IMR-90 (cell line): ENCODE results near the gene IKBKE. TPM values are rescaled to one million over a fixed set of nuclear protein-coding genes. Genes with fewer than 3 reads are reported as not detected.

Source experiments
- ATAC-seq: fragments of 200-7000 bp; cut with Tn5 transposase; 2 replicates; pipeline ENCODE4 v1.9.1; 2020; ENCODE audit warnings: low read depth, mild to moderate bottlenecking, moderate library complexity
- Bru-seq: library from RNA; stranded (reverse); fragments of 400-500 nt; gene quantifications from one replicate; lab custom pipeline; 2021; lab: Mats Ljungman, UMichigan
- BruChase-seq, 2 experiments: library from RNA; stranded (reverse); fragments of 400-500 nt; gene quantifications; one replicate each; lab custom pipeline; 2021; lab: Mats Ljungman, UMichigan
- BruUV-seq: library from RNA; stranded (reverse); fragments of 400-500 nt; replicated peaks from 2 replicates; lab custom pipeline; 2021; lab: Mats Ljungman, UMichigan
- CTCF ChIA-PET: fragments of 300-600 bp; formaldehyde crosslinking; extraction: SDS; loops from one replicate; lab custom pipeline; 2021; ENCODE audit warnings: antibody characterized with exemption; lab: Yijun Ruan, JAX
- POLR2A ChIA-PET: fragments of 300-600 bp; sonication (Branson Sonifier 250); formaldehyde crosslinking; loops from one replicate; lab custom pipeline; 2022; ENCODE audit warnings: antibody characterized with exemption; ENCODE audit not compliant: unreplicated experiment; lab: Charles Lee
- DNase-seq: peaks from one replicate; pipeline ENCODE4 v3.0.0; 2013
- H2AFZ ChIP-seq: replicated peaks from 2 replicates; pipeline ENCODE3; 2013; ENCODE audit warnings: low read length, mild to moderate bottlenecking; ENCODE audit not compliant: poor library complexity
- H2AK5ac ChIP-seq: 2 replicates; pipeline ENCODE4 v1.6.1; 2013; ENCODE audit warnings: low read depth, low read length, inconsistent platforms
- H2AK9ac ChIP-seq: replicated peaks from 2 replicates; pipeline ENCODE3; 2013; ENCODE audit warnings: mild to moderate bottlenecking, low read depth, low read length, moderate library complexity; ENCODE audit not compliant: poor library complexity
- H2BK120ac ChIP-seq: 2 replicates; pipeline ENCODE4 v1.6.1; 2013; ENCODE audit warnings: low read depth, low read length, inconsistent platforms
- H2BK15ac ChIP-seq: 3 replicates; pipeline ENCODE4 v1.6.1; 2013; ENCODE audit warnings: low read depth, low read length, inconsistent platforms
- H2BK20ac ChIP-seq: 2 replicates; pipeline ENCODE4 v1.6.1; 2013; ENCODE audit warnings: low read depth, mild to moderate bottlenecking, inconsistent platforms, low read length, moderate library complexity
- H2BK5ac ChIP-seq: 2 replicates; pipeline ENCODE4 v1.6.1; 2013; ENCODE audit warnings: mild to moderate bottlenecking, low read depth, low read length, inconsistent platforms; ENCODE audit not compliant: poor library complexity, severe bottlenecking
- H3K14ac ChIP-seq: replicated peaks from 2 replicates; pipeline ENCODE4 v1.6.1; 2013; ENCODE audit warnings: low read depth, low read length, inconsistent platforms
- H3K18ac ChIP-seq: 2 replicates; pipeline ENCODE4 v1.6.1; 2013; ENCODE audit warnings: low read depth, low read length, control low read depth
- H3K23ac ChIP-seq: 2 replicates; pipeline ENCODE4 v1.6.1; 2013; ENCODE audit warnings: low read depth, low read length, inconsistent platforms
- H3K27ac ChIP-seq: 2 replicates; pipeline ENCODE4 v1.5.1; 2013; ENCODE audit warnings: mild to moderate bottlenecking, control low read depth, low read length; ENCODE audit not compliant: insufficient read depth
- H3K27me3 ChIP-seq: 2 replicates; pipeline ENCODE4 v1.6.1; 2013; ENCODE audit warnings: low read length; ENCODE audit not compliant: control insufficient read depth, insufficient read depth
- H3K36me3 ChIP-seq: 2 replicates; pipeline ENCODE4 v1.6.1; 2013; ENCODE audit warnings: low read length, mixed read lengths; ENCODE audit not compliant: control insufficient read depth, insufficient read depth
- H3K4ac ChIP-seq: 2 replicates; pipeline ENCODE4 v1.6.1; 2013; ENCODE audit warnings: low read depth, low read length, inconsistent platforms
- H3K4me1 ChIP-seq: 2 replicates; pipeline ENCODE4 v1.6.1; 2013; ENCODE audit warnings: low read length, mixed read lengths; ENCODE audit not compliant: control insufficient read depth, insufficient read depth
- H3K4me2 ChIP-seq: 2 replicates; pipeline ENCODE4 v1.6.1; 2013; ENCODE audit warnings: low read depth, mild to moderate bottlenecking, control low read depth, low read length, moderate library complexity
- H3K4me3 ChIP-seq: 2 replicates; pipeline ENCODE4 v1.5.1; 2013; ENCODE audit warnings: low read depth, mild to moderate bottlenecking, control low read depth, low read length, moderate library complexity; ENCODE audit not compliant: insufficient read depth
- H3K56ac ChIP-seq: 2 replicates; pipeline ENCODE4 v1.6.1; 2013; ENCODE audit warnings: low read length, inconsistent platforms; ENCODE audit not compliant: insufficient read depth; ENCODE audit errors: extremely low read depth
- H3K79me1 ChIP-seq, 2 experiments: 2 replicates each; pipeline ENCODE4 v1.6.1; 2013; ENCODE audit warnings: low read length in 2 of 2, inconsistent platforms in 1 of 2, low read depth in 1 of 2
- H3K9ac ChIP-seq: 2 replicates; pipeline ENCODE4 v1.6.1; 2013; ENCODE audit warnings: low read depth, low read length, control low read depth
- H3K9me1 ChIP-seq: 2 replicates; pipeline ENCODE4 v1.6.1; 2013; ENCODE audit warnings: low read length, inconsistent platforms; ENCODE audit not compliant: insufficient read depth
- H3K9me3 ChIP-seq: 2 replicates; pipeline ENCODE4 v1.6.1; 2013; ENCODE audit warnings: low read length; ENCODE audit not compliant: control insufficient read depth, insufficient read depth
- H4K20me1 ChIP-seq: 2 replicates; pipeline ENCODE4 v1.6.1; 2013; ENCODE audit warnings: low read length, inconsistent platforms; ENCODE audit not compliant: insufficient read depth
- H4K5ac ChIP-seq: 2 replicates; pipeline ENCODE4 v1.6.1; 2013; ENCODE audit warnings: mild to moderate bottlenecking, low read depth, low read length, control low read depth
- H4K8ac ChIP-seq, 2 experiments: 2 replicates each; pipeline ENCODE4 v1.6.1; 2013; ENCODE audit warnings: low read depth in 2 of 2, low read length in 2 of 2, control low read depth in 1 of 2, inconsistent platforms in 1 of 2
- H4K91ac ChIP-seq: 2 replicates; pipeline ENCODE4 v1.6.1; 2013; ENCODE audit warnings: low read depth, low read length, inconsistent platforms; ENCODE audit not compliant: insufficient read depth
- BHLHE40 ChIP-seq: fragments of 150-350 bp; IDR thresholded peaks from 2 replicates; pipeline ENCODE4 v1.6.1; 2016; ENCODE audit warnings: mild to moderate bottlenecking, low read depth, low read length
- CEBPB ChIP-seq: IDR thresholded peaks from 2 replicates; pipeline ENCODE4 v1.6.1; 2012; ENCODE audit warnings: low read depth, low read length, improper control_type of control experiment
- CTCF ChIP-seq: conservative IDR thresholded peaks from 2 replicates; pipeline ENCODE4 v1.5.1; 2012; ENCODE audit warnings: mild to moderate bottlenecking, low read depth, low read length, improper control_type of control experiment
- ELK1 ChIP-seq: fragments of 150-350 bp; IDR thresholded peaks from 2 replicates; pipeline ENCODE4 v1.6.1; 2016; ENCODE audit warnings: low read depth, mild to moderate bottlenecking, low read length, moderate library complexity, borderline replicate concordance
- MAFK ChIP-seq: IDR thresholded peaks from 2 replicates; pipeline ENCODE4 v1.6.1; 2012; ENCODE audit warnings: low read depth, low read length, improper control_type of control experiment
- MAZ ChIP-seq: IDR thresholded peaks from 2 replicates; pipeline ENCODE4 v1.6.1; 2012; ENCODE audit warnings: low read depth, mild to moderate bottlenecking, low read length, improper control_type of control experiment, moderate library complexity, borderline replicate concordance
- MXI1 ChIP-seq: IDR thresholded peaks from 2 replicates; pipeline ENCODE4 v1.6.1; 2012; ENCODE audit warnings: low read depth, mild to moderate bottlenecking, low read length, moderate library complexity, borderline replicate concordance
- NFE2L2 ChIP-seq: fragments of 150-350 bp; IDR thresholded peaks from 2 replicates; pipeline ENCODE4 v1.6.1; 2016; ENCODE audit warnings: low read depth, mild to moderate bottlenecking, low read length
- RAD21 ChIP-seq: IDR thresholded peaks from 2 replicates; pipeline ENCODE4 v1.6.1; 2012; ENCODE audit warnings: low read length, improper control_type of control experiment
- RCOR1 ChIP-seq: IDR thresholded peaks from 2 replicates; pipeline ENCODE4 v1.6.1; 2012; ENCODE audit warnings: mild to moderate bottlenecking, low read length, improper control_type of control experiment; ENCODE audit not compliant: insufficient replicate concordance
- RFX5 ChIP-seq: IDR thresholded peaks from 2 replicates; pipeline ENCODE4 v1.8.0; 2012; ENCODE audit warnings: low read depth, mild to moderate bottlenecking, low read length, moderate library complexity
- SMC3 ChIP-seq: fragments of 150-350 bp; IDR thresholded peaks from 2 replicates; pipeline ENCODE4 v1.6.1; 2016; ENCODE audit warnings: low read depth, mild to moderate bottlenecking, antibody characterized with exemption, low read length, moderate library complexity
- WGBS, 2 experiments: methylation state at CpG; one replicate each; pipeline versions ENCODE4 v1.1.5 to v1.1.7; 2013; ENCODE audit warnings: missing lambda C conversion rate in 2 of 2; ENCODE audit not compliant: insufficient read length in 1 of 2; ENCODE audit errors: extremely low coverage in 2 of 2; 5-methylcytosine and 5-hydroxymethylcytosine counted together
- dilution Hi-C: fragments of 300-500 bp; cut with HindIII; formaldehyde crosslinking; loops from one replicate; pipeline ENCODE4 v1.14.3; 2018; ENCODE audit warnings: low sequenced_read_pairs; ENCODE audit not compliant: unreplicated experiment
- in situ Hi-C: fragments of 300-500 bp; cut with MboI; formaldehyde crosslinking; loops from 3 replicates; pipeline ENCODE4 v1.14.3; 2019; ENCODE audit warnings: low sequenced_read_pairs, inconsistent platforms, mixed read lengths
- intact Hi-C: fragments of 100-400 bp; cut with micrococcal nuclease; formaldehyde crosslinking; loops from 2 replicates; pipeline ENCODE4 v1.10.0; 2022
- long read RNA-seq: library from polyadenylated mRNA; unstranded; transcript quantifications from one replicate; pipeline ENCODE4 v2.0.0, GENCODE V29; 2021; ENCODE audit not compliant: unreplicated experiment
- polyA plus RNA-seq, 3 experiments: library from polyadenylated mRNA; depleted of rRNA; stranded (reverse); fragments of >200 nt; gene quantifications; 2 replicates each; pipeline ENCODE4 v1.2.3, GENCODE V29; 2012; ENCODE audit warnings: low replicate concordance in 1 of 3
- total RNA-seq: library from RNA; depleted of rRNA; stranded (reverse); fragments of >200 nt; gene quantifications from 2 replicates; pipeline ENCODE4 v1.2.3, GENCODE V29; 2012; rRNA removed

The IKBKE gene
- total RNA-seq, result 21.4 and 24.0 TPM in 2 replicates
- 20.3 and 21.0 TPM in 2 replicates for polyA plus RNA-seq (2012; rRNA removed)
- 14.8 and 17.1 TPM in 2 replicates for polyA plus RNA-seq (2012; cell fraction: cytosol; rRNA removed)
- polyA plus RNA-seq (2012; cell fraction: nucleus; rRNA removed; ENCODE audit: low replicate concordance), result 47.3 and 62.4 TPM in 2 replicates
- percentile 56 among the genes with signal in this experiment for Bru-seq, nascent RNA
- percentile 59 among the genes with signal in this experiment for BruChase-seq, experiment 1, labeled RNA remaining after a 6-hour chase
- BruChase-seq, experiment 2, labeled RNA remaining after a 2-hour chase, result percentile 63 among the genes with signal in this experiment
- long read RNA-seq, transcript IKBKE-203 (22 exons, 3,221 nt), result major isoform, 13 of 41 reads
- long read RNA-seq, partial matches to known transcripts, result 14 of 41 reads
- long read RNA-seq, other reads (novel, unspliced or antisense), result 10 of 41 reads

- Histone ChIP-seq H2BK15ac (peak within 1 kb of the TSS; percentile 79; the same call in 1 of the 3 replicates), H3K27me3 (no peaks in the 10 kb centered on the region), H3K9me3 (no peaks in the 10 kb centered on the region), H3K4ac (peak within 1 kb of the TSS; percentile 93), H2AK5ac (peak within 1 kb of the TSS; percentile 56), H2BK120ac (peak within 1 kb of the TSS; percentile 84), H2AFZ (peak within 1 kb of the TSS; percentile 87), H4K20me1 (no peaks in the 10 kb centered on the region), H3K4me1 (peaks cover 24% of the 10 kb centered on the region), H2BK20ac (peak within 1 kb of the TSS; percentile 68; the same call in 1 of the 2 replicates), H3K9ac (peak within 1 kb of the TSS; percentile 84), H3K79me1 (peaks cover 19 to 28% of the 10 kb centered on the region in 2 experiments), H2BK5ac (peak within 1 kb of the TSS; percentile 90), H3K27ac (peak within 1 kb of the TSS; percentile 87), H3K9me1 (peaks cover 8% of the 10 kb centered on the region), H3K36me3 (peaks cover 11% of the 10 kb centered on the region; the same call in 1 of the 2 replicates), H3K23ac (peak within 1 kb of the TSS; percentile 47), H4K8ac (peak within 1 kb of the TSS; percentile 62 to 91), H3K56ac (peak within 1 kb of the TSS; percentile 82), H3K4me3 (peak within 1 kb of the TSS; percentile 72), H3K4me2 (peak within 1 kb of the TSS; percentile 84), H3K14ac (peak within 1 kb of the TSS; percentile 82), H3K18ac (peak within 1 kb of the TSS; percentile 64), H4K5ac (peak within 1 kb of the TSS; percentile 60), H2AK9ac (peak within 1 kb of the TSS; percentile 94), H4K91ac (peak within 1 kb of the TSS; percentile 85)
- intact Hi-C loops (loop anchor here (10.0 kb wide), 1 partner anchor 515 kb away; no protein-coding TSS in a partner anchor), dilution Hi-C loops (no loop called here), in situ Hi-C loops (no loop called here)
- ATAC-seq, result peak; percentile 73
- no TSS peak for BruUV-seq
- DNase-seq, result peak; percentile 73
- POLR2A ChIA-PET, result no interaction called here
- CTCF ChIA-PET, result interaction anchor here (0.9 to 2.0 kb wide), 4 partner anchors 8 to 40 kb away, joined by 3 to 10 read pairs (median 7); no protein-coding TSS in a partner anchor
- WGBS, 2 experiments, result no CpG with 5 or more reads among the region's 10 CpGs
- TF ChIP-seq RCOR1 (no peak), MAZ (peak; percentile 46; the same call in 1 of the 2 replicates), BHLHE40 (no peak), RFX5 (no peak), MAFK (peak; percentile 68), CTCF (peak; percentile 33), SMC3 (no peak), NFE2L2 (no peak), RAD21 (peak; percentile 19; the same call in 1 of the 2 replicates), MXI1 (no peak), CEBPB (no peak), ELK1 (no peak)
Observed at GRCh38 chr1:206469933-206470691, at the start of gene IKBKE. TSS of gene IKBKE (plus strand) at chr1:206470476. CDS start at chr1:206473228, 2,752 bp downstream.
